Mammary epithelial cell (primary cell): ENCODE measurements around the gene CYLD.

Source experiments
- CTCF ChIP-seq, 2 donors: IDR thresholded peaks in 1 of 2; conservative IDR thresholded peaks in 1 of 2; 2 replicates each; pipeline ENCODE4 v1.5.1; 2011 to 2012; ENCODE audit warnings: inconsistent platforms in 2 of 2, low read length in 2 of 2, mild to moderate bottlenecking in 2 of 2, control low read depth in 1 of 2, low read depth in 1 of 2; ENCODE audit not compliant: insufficient read depth in 1 of 2; ENCODE audit errors: extremely low read depth in 1 of 2
- EZH2 ChIP-seq: IDR thresholded peaks from 2 replicates; pipeline ENCODE4 v1.6.1; 2012; ENCODE audit warnings: low read length, inconsistent platforms, borderline replicate concordance

GRCh38 chr16:50791522-50791921 is 49.6 kb downstream of the CYLD start:
- TF ChIP-seq EZH2, result no peak
- TF ChIP-seq CTCF (conservative IDR thresholded peaks at IDR 0.05 in 1 of 2, IDR thresholded peaks at IDR 0.05 in 1 of 2; ENCODE audit: extremely low read depth in 1 of 2, insufficient read depth in 1 of 2, low read depth in 1 of 2, low read length in 2 of 2), result no peak
